ENCODE results near the gene PTX4. TPM values are rescaled to one million over a fixed set of nuclear protein-coding genes. Genes with fewer than 3 reads are reported as not detected.

Gene PTX4
- total RNA-seq, 1 experiment from 2014 or later = not detected

DNA sequence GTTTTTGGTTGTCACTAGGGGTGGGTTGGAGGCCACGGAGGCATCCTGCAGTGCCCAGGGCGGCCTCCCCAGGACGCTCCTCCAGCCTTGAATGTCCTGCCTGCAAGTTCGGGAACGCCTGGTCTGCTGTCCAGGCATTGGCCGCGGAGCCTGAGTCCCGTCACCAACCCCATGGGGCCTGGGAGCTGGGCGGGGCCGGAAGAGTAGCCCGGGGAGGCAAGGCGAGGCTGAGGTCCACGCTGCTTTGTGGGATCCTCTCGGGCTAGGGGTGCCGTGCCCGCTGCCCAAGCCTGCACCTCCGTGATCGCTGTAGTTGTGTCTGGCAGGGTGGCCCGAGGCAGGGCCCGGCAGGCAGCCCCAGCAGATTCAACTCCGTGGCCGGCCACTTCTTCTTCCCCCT, 17.2 kb upstream of the PTX4 start:
- H3K56ac ChIP-seq (ENCODE audit: insufficient read length, low read depth, low read length) = no peak overlapping the region
- no peak overlapping the region for H3K23ac ChIP-seq (ENCODE audit: insufficient read length, low read depth, low read length)
- no peaks in the 10 kb centered on the region for H3K79me1 ChIP-seq (ENCODE audit: insufficient read depth, low read depth, low read length, poor library complexity, severe bottlenecking)
- no peak overlapping the region for H2AFZ ChIP-seq (ENCODE audit: low read length)
- Mint-ChIP-seq H3K36me3 (ENCODE audit: insufficient read depth in 1 of 3, low read depth in 3 of 3) (peaks cover 15 to 39% (median 33%) of the 10 kb centered on the region in 3 experiments; a peak in 6 of 7 replicates), H3K9me3 (no peaks in the 10 kb centered on the region), H3K4me1 (no peaks in the 10 kb centered on the region), H3K4me3 (no peak overlapping the region), H3K27ac (no peak overlapping the region), H3K27me3 (ENCODE audit: low read depth) (no peaks in the 10 kb centered on the region)
- no peaks in the 10 kb centered on the region for H4K20me1 ChIP-seq (ENCODE audit: control insufficient read depth, insufficient read depth, insufficient read length)
- H3K27ac ChIP-seq (ENCODE audit: insufficient read length, low read depth, low read length) = no peak overlapping the region
- no peak overlapping the region for H3T11ph ChIP-seq (ENCODE audit: low read length)
- no peak overlapping the region for H3K4me2 ChIP-seq (ENCODE audit: insufficient read depth, insufficient read length, low read length)
- no peak overlapping the region for H2BK5ac ChIP-seq (ENCODE audit: insufficient read length, low read length)
- H2BK20ac ChIP-seq (ENCODE audit: low read depth, low read length, poor library complexity, severe bottlenecking) = no peak overlapping the region
- no peak overlapping the region for H3K4ac ChIP-seq (ENCODE audit: low read depth, low read length)
- no peak for TF ChIP-seq CTCF (conservative IDR thresholded peaks at IDR 0.05)
- no peaks in the 10 kb centered on the region for H3K4me1 ChIP-seq (ENCODE audit: insufficient read depth, low read length)
- H3K18ac ChIP-seq (ENCODE audit: insufficient read length, low read depth, low read length) = no peak overlapping the region
- no peaks in the 10 kb centered on the region for H3K79me2 ChIP-seq (ENCODE audit: insufficient read depth, low read length)
- no peaks in the 10 kb centered on the region for H3K9me3 ChIP-seq (ENCODE audit: control insufficient read depth, low read depth, low read length)
- H3K9ac ChIP-seq (ENCODE audit: extremely low read depth, insufficient read length, low read length) = no peak overlapping the region
- no peak overlapping the region for H2BK15ac ChIP-seq (ENCODE audit: low read depth, low read length)
- no peak overlapping the region for H2BK12ac ChIP-seq (ENCODE audit: insufficient read length, low read depth, low read length)
- WGBS (ENCODE audit: extremely low coverage, insufficient read length, low lambda C conversion rate) = no CpG with 5 or more reads among the region's 22 CpGs
- H3K14ac ChIP-seq (ENCODE audit: insufficient read depth, low read length) = no peak overlapping the region
- H3K23me2 ChIP-seq (ENCODE audit: insufficient read length, low read depth, low read length, poor library complexity, severe bottlenecking) = no peaks in the 10 kb centered on the region
- H2AK5ac ChIP-seq (ENCODE audit: insufficient read length, low read length) = no peak overlapping the region
- H4K5ac ChIP-seq (ENCODE audit: insufficient read length, low read depth, low read length) = no peak overlapping the region
- no peak overlapping the region for H4K8ac ChIP-seq (replicated peaks; ENCODE audit: insufficient read length, low read depth, low read length)
- DNase-seq = no peak
- H4K91ac ChIP-seq (ENCODE audit: insufficient read length, low read depth, low read length) = no peak overlapping the region
- no peaks in the 10 kb centered on the region for H3K27me3 ChIP-seq (ENCODE audit: insufficient read depth, low read length)
- no peak overlapping the region for H2BK120ac ChIP-seq (ENCODE audit: low read depth, low read length, poor library complexity, severe bottlenecking)

Data from H9 (cell line).